Measurements from ENCODE around the gene HPGDS. TPM values are rescaled to one million over a fixed set of nuclear protein-coding genes. Genes with fewer than 3 reads are reported as not detected.

Gene HPGDS
- total RNA-seq, 1 donor from 2014 or later = not detected

DNA sequence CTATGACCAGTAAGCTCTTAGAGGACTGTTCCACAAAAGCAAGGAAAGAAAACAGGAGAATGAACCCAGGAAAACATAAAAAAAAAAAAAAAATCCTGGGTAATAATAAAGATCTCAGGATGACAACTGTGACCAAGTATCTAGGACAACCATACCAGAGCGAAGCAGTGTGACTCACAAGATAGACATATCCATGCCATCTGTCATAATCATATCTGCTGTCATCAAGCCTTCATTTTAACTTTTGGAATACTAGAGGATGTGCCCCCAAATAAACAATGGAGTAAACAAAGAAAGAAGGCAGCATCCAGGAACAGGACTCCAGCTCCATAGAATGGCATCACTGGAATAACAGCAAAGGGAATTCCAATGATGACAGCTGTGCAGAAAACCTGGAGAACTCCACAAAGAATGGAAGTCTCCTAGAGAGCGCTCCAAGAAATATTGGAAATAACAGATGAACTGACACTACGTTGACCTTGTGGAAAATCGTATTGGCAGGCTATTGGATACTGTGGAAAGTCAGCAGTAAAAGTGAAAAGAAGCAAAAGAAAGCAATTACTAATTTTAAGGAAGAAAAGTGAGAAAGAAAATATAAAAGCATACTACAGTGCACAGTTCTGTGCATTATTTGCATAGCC is 35.3 kb downstream of the HPGDS start:
- intact Hi-C loops (cut with DNase I) = loop anchor here (10.0 kb wide), 3 partner anchors 287 to 817 kb away; no protein-coding TSS in a partner anchor
- no peak overlapping the region for H3K4me3 ChIP-seq
- no peaks in the 10 kb centered on the region for H3K36me3 ChIP-seq
- no peaks in the 10 kb centered on the region for H3K9me3 ChIP-seq
- H3K4me1 ChIP-seq = no peaks in the 10 kb centered on the region
- no peak overlapping the region for H3K27ac ChIP-seq
- H3K27me3 ChIP-seq = no peaks in the 10 kb centered on the region
- DNase-seq (ENCODE audit: low spot score in 2 of 2) = no peak
- TF ChIP-seq CTCF (IDR thresholded peaks at IDR 0.05) = no peak

- Histone ChIP-seq H3K36me3 (no peaks in the 10 kb centered on the region), H3K27ac (no peak overlapping the region), H3K4me1 (no peaks in the 10 kb centered on the region), H3K4me3 (no peak overlapping the region), H3K27me3 (no peaks in the 10 kb centered on the region), H3K9me3 (no peaks in the 10 kb centered on the region)
- intact Hi-C loops (cut with DNase I) = loop anchor here (10.0 kb wide), 3 partner anchors 288 to 818 kb away; no protein-coding TSS in a partner anchor
- no peak for TF ChIP-seq CTCF (IDR thresholded peaks at IDR 0.05)
- DNase-seq (ENCODE audit: low spot score in 2 of 2) = no peak
Measured at GRCh38 chr4:94306713-94307112, 35.9 kb downstream of the HPGDS start.

DNA sequence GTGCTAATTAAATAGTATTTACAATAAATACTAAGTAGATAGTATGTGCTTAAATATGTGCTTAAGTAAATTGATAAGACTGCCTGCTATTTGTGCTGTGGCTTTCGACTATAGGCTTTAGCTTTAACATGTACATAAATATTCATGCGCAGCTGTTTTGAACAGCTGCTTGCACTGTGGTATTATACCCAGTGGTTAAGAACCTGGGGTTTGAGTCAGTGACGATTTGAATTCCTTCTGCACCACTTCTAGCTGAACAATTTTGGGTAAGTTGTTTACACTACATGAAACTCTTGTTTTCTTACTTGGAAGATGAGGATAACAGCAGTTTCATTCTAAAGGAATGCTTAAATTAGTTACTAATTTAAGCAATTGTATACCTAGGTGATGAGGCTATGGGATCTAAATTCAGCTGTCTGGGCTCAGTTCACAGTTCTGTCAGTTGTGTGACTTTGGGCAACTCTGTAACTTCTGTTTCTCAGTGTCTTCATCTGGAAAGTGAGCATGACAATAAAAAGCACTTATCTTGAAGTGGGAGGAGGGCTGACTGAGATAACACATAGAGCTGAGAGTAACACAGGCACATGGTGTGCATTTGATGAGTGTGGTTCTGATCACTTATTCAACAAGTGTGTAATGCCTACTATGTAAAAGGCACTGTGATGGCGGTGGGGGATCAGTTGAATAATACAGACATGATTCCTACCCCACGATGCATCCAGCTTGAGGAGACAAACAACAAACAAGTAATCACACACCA is 37.0 kb downstream of the HPGDS start:
- no peak for DNase-seq (ENCODE audit: low spot score in 2 of 2)
- Histone ChIP-seq H3K27me3 (no peaks in the 10 kb centered on the region), H3K9me3 (no peaks in the 10 kb centered on the region), H3K4me1 (no peaks in the 10 kb centered on the region), H3K27ac (no peak overlapping the region), H3K36me3 (no peaks in the 10 kb centered on the region), H3K4me3 (no peak overlapping the region)
- TF ChIP-seq CTCF (IDR thresholded peaks at IDR 0.05) = no peak
- intact Hi-C loops (cut with DNase I) = loop anchor here (10.0 kb wide), 3 partner anchors 289 to 819 kb away; no protein-coding TSS in a partner anchor

DNA sequence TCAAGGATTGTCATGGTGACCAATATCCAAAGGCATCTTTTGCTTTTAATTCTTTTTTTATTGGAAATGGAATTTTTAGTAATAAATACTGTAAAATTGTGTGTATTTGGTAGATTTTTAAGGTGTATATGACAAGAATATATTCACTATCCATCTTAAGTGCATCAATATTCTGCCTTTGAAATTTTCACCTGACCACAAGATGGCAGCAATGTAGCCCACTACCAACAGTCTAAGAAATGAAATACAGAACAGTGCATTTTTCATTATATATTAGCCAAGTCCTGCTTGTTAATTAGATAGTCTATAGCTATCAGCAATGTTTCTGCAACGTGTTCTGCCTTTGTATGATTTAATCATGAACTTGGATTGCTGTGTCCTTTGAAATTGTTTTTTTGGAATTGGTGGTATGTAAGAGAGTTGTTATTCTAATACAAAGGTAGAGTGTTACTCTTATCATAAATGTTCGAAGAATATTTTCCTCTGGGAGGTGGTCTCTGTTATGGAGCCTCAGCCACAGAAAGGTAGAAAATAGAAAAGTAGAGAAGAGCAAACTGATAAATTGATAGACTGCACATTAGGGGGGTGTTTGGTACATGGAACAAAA is 38.2 kb downstream of the HPGDS start:
- no peak for DNase-seq (ENCODE audit: low spot score in 2 of 2)
- peak; percentile 22 to 67 (median 47) for TF ChIP-seq CTCF (IDR thresholded peaks at IDR 0.05)

DNA sequence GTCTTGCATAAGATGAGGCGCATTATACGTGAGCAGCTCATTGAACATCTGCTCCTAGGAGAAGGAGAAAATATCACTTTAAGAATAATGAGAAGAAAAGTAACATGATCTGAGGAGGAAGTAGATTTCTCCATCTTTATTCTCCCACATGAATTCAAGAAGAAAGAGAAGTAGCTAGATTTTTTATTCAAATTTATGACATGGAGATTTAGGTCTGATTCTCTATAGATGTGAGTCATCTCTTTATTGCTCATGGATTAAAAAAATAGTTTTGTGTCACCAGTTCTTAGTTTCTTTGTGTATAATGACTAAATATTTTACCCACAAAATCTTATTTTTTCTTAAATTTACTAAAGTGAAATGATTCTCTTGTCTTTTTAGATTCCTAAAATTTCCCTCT is 40.4 kb downstream of the HPGDS start:
- Histone ChIP-seq H3K4me1 (no peaks in the 10 kb centered on the region), H3K27ac (no peak overlapping the region), H3K36me3 (no peaks in the 10 kb centered on the region), H3K9me3 (no peaks in the 10 kb centered on the region), H3K27me3 (no peaks in the 10 kb centered on the region), H3K4me3 (no peak overlapping the region)
- TF ChIP-seq CTCF (IDR thresholded peaks at IDR 0.05) = no peak
- no peak for DNase-seq (ENCODE audit: low spot score in 2 of 2)
- intact Hi-C loops (cut with DNase I) = loop anchor here (10.0 kb wide), 3 partner anchors 293 to 823 kb away; no protein-coding TSS in a partner anchor

More for the DNA sequence above, 38.2 kb downstream of the HPGDS start:
- Histone ChIP-seq H3K9me3 (no peaks in the 10 kb centered on the region), H3K36me3 (no peaks in the 10 kb centered on the region), H3K4me1 (no peaks in the 10 kb centered on the region), H3K4me3 (no peak overlapping the region), H3K27ac (no peak overlapping the region), H3K27me3 (no peaks in the 10 kb centered on the region)
- intact Hi-C loops (cut with DNase I) = loop anchor here (10.0 kb wide), 3 partner anchors 290 to 820 kb away; no protein-coding TSS in a partner anchor

All from ascending aorta (tissue), 2 donors.